ENCODE measurements around the gene WBP1L.
"Not testable (repeated sequence)": the region's sequence is repeated elsewhere in the genome, so short reads cannot be mapped to it uniquely, and the experiment has no call there.

WBP1L gene

DNA sequence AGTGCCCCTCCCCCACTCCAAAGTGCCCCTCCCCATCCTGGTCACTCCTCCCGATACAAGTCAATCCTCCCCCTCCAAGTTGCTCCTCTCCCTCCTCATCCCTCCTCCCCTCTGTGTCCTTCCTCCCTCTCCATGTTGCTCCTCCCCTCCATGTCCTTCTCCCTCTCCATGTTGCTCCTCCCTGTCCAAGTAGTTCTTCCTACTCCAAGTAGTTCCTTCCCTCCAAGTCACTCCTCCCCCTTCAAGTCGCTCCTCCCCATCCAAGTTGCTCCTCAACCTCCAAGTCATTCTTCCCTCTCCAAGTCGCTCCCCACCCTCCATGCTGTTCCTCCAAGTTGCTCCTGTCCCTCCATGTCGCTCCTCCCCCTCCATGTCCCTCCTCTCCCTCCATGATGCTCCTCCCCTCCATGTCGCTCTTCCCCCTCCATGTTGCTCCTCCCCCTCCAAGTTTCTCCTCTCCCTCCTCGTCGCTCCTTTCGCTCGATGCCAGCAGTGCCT is 8.6 kb upstream of the WBP1L start:
- Histone ChIP-seq H3K36me3 (replicated peaks) (peaks cover 4% of the 10 kb centered on the region), H3K4me3 (ENCODE audit: low read depth, low read length) (no peak overlapping the region), H3K27me3 (replicated peaks) (no peaks in the 10 kb centered on the region), H3K27ac (no peak overlapping the region)
- TF ChIP-seq, protein P1, sequence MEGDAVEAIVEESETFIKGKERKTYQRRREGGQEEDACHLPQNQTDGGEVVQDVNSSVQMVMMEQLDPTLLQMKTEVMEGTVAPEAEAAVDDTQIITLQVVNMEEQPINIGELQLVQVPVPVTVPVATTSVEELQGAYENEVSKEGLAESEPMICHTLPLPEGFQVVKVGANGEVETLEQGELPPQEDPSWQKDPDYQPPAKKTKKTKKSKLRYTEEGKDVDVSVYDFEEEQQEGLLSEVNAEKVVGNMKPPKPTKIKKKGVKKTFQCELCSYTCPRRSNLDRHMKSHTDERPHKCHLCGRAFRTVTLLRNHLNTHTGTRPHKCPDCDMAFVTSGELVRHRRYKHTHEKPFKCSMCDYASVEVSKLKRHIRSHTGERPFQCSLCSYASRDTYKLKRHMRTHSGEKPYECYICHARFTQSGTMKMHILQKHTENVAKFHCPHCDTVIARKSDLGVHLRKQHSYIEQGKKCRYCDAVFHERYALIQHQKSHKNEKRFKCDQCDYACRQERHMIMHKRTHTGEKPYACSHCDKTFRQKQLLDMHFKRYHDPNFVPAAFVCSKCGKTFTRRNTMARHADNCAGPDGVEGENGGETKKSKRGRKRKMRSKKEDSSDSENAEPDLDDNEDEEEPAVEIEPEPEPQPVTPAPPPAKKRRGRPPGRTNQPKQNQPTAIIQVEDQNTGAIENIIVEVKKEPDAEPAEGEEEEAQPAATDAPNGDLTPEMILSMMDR (IDR thresholded peaks at IDR 0.05; ENCODE audit: low read depth, low read length, missing control alignments) = no peak
- DNase-seq = no peak
- in situ Hi-C loops (cut with HindIII; ENCODE audit: low pct_ligation_motif_present, low sequenced_read_pairs) = loop anchor here (25.0 kb wide), 1 partner anchor 177 kb away; the partner anchor contains the start of gene CNNM2

DNA sequence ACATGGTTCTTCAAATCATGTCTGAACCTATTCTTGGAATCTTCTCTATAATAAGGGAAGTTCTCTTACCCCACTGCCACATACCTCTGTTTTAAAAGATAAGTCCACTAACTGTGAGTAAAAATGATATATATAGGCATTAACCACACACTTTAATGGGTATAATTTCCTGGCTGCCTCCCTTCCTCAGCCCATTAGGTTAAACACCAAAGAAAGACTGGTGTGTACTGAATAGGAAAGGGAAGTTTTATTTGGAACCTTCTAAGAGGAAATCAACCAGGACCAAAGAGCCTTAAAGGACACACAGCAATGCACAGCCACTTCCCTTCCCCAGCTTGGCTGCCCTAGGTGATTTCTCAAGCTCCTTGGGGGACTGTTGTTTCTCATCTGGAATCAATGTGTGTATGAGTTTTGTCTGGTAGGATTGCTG is 5.0 kb upstream of the WBP1L start:
- in situ Hi-C loops (cut with HindIII; ENCODE audit: low pct_ligation_motif_present, low sequenced_read_pairs) = loop anchor here (25.0 kb wide), 1 partner anchor 174 kb away; the partner anchor contains the start of gene CNNM2
- H3K27me3 ChIP-seq (replicated peaks) = no peaks in the 10 kb centered on the region
- no peak for DNase-seq
- H3K27ac ChIP-seq = no peak overlapping the region
- H3K4me3 ChIP-seq (ENCODE audit: low read depth, low read length) = no peak overlapping the region
- H3K36me3 ChIP-seq (replicated peaks) = peaks cover 4% of the 10 kb centered on the region
- TF ChIP-seq, protein P1 (IDR thresholded peaks at IDR 0.05; ENCODE audit: low read depth, low read length, missing control alignments) = no peak

DNA sequence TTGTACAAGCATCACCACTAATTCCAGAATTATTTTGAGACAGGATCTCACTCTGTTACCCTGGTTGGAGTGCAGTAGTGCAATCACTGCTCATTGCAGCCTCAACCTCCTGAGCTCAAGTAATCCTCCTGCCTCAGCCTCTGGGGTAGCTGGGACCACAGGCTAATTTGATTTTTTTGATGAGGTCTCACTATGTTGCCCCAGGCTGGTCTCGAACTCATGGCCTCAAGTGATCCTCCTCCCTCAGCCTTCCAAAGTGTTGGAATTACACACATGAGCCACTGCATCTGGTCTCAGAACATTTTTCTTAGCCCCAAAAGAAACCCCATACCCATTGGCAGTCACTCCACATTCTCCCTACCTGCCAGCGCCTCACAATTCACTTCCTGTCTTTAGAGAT is 3.5 kb upstream of the WBP1L start:
- Histone ChIP-seq H3K27ac (no peak overlapping the region), H3K27me3 (replicated peaks) (no peaks in the 10 kb centered on the region), H3K4me3 (ENCODE audit: low read depth, low read length) (no peak overlapping the region), H3K36me3 (replicated peaks) (peaks cover 4% of the 10 kb centered on the region)
- in situ Hi-C loops (cut with HindIII; ENCODE audit: low pct_ligation_motif_present, low sequenced_read_pairs) = loop anchor here (25.0 kb wide), 1 partner anchor 172 kb away; the partner anchor contains the start of gene CNNM2
- no peak for DNase-seq
- TF ChIP-seq, protein P1 (IDR thresholded peaks at IDR 0.05; ENCODE audit: low read depth, low read length, missing control alignments) = no peak

DNA sequence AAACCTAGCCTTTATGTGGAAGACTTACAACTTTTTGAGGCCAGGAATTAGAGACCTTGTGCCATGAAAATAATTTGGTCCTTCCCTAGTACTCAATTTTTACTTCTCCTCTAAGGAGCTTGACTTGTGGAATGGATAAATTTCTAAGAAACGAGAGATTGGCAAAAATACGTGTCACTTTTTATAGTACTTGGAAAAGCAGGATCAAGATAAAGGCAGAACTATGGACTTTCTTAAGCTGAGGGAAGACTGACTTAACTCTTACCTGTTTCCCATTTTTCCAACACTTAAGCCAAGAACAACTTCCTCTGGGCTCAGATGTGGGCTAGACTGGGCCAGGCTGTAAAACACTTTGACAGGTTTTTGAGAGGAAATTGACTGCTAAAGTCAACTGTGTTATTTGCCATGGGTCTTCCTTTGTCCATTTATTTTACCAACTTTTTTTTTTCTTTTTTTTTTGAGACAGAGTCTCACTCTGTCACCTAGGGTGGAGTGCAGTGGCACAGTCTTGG is 2.0 kb upstream of the WBP1L start:
- Histone ChIP-seq H3K36me3 (replicated peaks) (peaks cover 4% of the 10 kb centered on the region), H3K27me3 (replicated peaks) (no peaks in the 10 kb centered on the region), H3K27ac (no peak overlapping the region), H3K4me3 (ENCODE audit: low read depth, low read length) (no peak overlapping the region)
- in situ Hi-C loops (cut with HindIII; ENCODE audit: low pct_ligation_motif_present, low sequenced_read_pairs) = loop anchor here (25.0 kb wide), 1 partner anchor 171 kb away; the partner anchor contains the start of gene CNNM2
- DNase-seq = no peak
- TF ChIP-seq, protein P1 (IDR thresholded peaks at IDR 0.05; ENCODE audit: low read depth, low read length, missing control alignments) = no peak

DNA sequence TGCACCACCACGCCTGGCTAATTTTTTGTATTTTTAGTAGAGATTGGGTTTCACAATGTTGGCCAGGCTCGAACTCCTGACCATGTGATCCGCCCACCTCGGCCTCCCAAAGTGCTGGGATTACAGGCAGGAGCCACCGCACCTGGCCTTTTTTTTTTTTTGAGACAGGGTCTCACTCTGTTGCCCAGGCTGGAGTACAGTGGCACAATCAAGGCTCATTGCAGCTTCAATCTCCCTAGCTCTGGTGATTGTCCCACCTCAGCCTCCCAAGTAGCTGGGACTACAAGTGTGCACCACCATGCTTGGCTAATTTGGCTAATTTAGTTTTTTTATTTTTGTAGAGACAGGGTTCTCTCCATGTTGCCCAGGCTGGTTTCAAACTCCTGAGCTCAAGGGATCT is 1.4 kb upstream of the WBP1L start:
- DNase-seq; H3K27ac ChIP-seq; H3K4me3 ChIP-seq (ENCODE audit: low read depth, low read length); H3K36me3 ChIP-seq (replicated peaks); H3K27me3 ChIP-seq (replicated peaks): not testable (repeated sequence)
- in situ Hi-C loops (cut with HindIII; ENCODE audit: low pct_ligation_motif_present, low sequenced_read_pairs) = loop anchor here (25.0 kb wide), 1 partner anchor 170 kb away; the partner anchor contains the start of gene CNNM2

DNA sequence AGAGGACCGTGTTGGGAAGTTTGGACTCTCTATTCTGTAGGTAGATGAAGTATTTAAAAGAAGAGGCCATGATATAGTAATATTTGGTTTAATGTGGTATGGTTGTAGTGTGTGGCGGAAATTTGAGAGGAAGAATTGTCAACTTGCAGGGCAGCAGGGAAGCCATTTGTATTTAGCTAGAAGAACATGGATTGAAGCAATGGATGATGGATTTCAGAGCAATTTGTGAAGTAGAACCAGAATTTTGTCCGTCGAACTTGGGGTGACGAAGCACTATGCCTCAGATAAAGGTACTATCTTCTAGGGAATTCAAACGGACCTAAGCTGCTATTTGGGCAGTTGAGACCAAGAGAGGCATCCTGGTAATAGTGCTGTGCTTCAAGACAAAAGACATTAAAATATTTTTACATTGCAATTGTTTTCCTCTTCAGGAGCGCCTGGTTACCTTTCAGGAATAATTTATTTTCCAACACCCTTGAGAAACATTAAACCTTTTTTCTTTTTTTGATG is 615 bp upstream of the WBP1L start:
- in situ Hi-C loops (cut with HindIII; ENCODE audit: low pct_ligation_motif_present, low sequenced_read_pairs) = loop anchor here (25.0 kb wide), 1 partner anchor 169 kb away; the partner anchor contains the start of gene CNNM2

More for the DNA sequence above, 615 bp upstream of the WBP1L start:
- H3K27ac ChIP-seq = no peak overlapping the region
- no peaks in the 10 kb centered on the region for H3K27me3 ChIP-seq (replicated peaks)
- no peak for DNase-seq
- no peaks in the 10 kb centered on the region for H3K36me3 ChIP-seq (replicated peaks)
- TF ChIP-seq, protein P1 (IDR thresholded peaks at IDR 0.05; ENCODE audit: low read depth, low read length, missing control alignments) = no peak
- peak overlapping the region; percentile 22 for H3K4me3 ChIP-seq (ENCODE audit: low read depth, low read length)

Measured in brain microvascular endothelial cell (primary cell).